B cell (primary cell): ENCODE measurements around the gene CLSTN2.

Source experiments
- EZH2 ChIP-seq: IDR thresholded peaks from 2 replicates; pipeline ENCODE4 v1.6.1; 2012; ENCODE audit warnings: borderline replicate concordance, low read depth, mild to moderate bottlenecking, moderate library complexity, low read length; ENCODE audit not compliant: insufficient read depth, poor library complexity, severe bottlenecking
- TF ChIP-seq, protein P1 (sequence below): fragments of 200-600 bp; IDR thresholded peaks from one replicate; pipeline ENCODE4 v1.8.0; 2022; ENCODE audit warnings: antibody characterized with exemption, mild to moderate bottlenecking

DNA sequence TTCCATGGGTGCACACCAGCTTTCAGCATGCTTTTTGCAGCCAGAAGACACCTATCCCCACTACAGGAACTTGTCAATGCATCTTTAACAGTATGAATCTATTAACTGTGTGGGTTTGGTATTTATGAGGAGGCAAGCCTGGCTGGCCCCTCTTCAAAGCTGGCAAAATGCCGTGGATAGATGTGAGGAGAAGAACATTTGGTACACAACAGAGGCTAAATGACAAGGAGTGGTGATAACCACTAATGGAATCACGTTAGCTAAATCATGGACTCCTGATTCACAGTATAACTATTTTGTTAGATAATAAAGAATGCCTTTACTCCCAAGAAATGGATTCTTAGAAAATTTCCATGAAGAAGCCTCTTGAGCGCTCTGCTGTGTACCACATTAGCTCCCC is 187.2 kb downstream of the CLSTN2 start:
- TF ChIP-seq, protein P1, sequence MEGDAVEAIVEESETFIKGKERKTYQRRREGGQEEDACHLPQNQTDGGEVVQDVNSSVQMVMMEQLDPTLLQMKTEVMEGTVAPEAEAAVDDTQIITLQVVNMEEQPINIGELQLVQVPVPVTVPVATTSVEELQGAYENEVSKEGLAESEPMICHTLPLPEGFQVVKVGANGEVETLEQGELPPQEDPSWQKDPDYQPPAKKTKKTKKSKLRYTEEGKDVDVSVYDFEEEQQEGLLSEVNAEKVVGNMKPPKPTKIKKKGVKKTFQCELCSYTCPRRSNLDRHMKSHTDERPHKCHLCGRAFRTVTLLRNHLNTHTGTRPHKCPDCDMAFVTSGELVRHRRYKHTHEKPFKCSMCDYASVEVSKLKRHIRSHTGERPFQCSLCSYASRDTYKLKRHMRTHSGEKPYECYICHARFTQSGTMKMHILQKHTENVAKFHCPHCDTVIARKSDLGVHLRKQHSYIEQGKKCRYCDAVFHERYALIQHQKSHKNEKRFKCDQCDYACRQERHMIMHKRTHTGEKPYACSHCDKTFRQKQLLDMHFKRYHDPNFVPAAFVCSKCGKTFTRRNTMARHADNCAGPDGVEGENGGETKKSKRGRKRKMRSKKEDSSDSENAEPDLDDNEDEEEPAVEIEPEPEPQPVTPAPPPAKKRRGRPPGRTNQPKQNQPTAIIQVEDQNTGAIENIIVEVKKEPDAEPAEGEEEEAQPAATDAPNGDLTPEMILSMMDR = no peak
- no peak for TF ChIP-seq EZH2
